NCI-H524 treated with DMSO at 0.1 percent for 48 hours (cell line): ENCODE results near the gene IFNAR1.

Source experiments
- DNase-seq: peaks from one replicate; lab custom pipeline; 2025; lab: John Stamatoyannopoulos, UW

Gene IFNAR1

DNA sequence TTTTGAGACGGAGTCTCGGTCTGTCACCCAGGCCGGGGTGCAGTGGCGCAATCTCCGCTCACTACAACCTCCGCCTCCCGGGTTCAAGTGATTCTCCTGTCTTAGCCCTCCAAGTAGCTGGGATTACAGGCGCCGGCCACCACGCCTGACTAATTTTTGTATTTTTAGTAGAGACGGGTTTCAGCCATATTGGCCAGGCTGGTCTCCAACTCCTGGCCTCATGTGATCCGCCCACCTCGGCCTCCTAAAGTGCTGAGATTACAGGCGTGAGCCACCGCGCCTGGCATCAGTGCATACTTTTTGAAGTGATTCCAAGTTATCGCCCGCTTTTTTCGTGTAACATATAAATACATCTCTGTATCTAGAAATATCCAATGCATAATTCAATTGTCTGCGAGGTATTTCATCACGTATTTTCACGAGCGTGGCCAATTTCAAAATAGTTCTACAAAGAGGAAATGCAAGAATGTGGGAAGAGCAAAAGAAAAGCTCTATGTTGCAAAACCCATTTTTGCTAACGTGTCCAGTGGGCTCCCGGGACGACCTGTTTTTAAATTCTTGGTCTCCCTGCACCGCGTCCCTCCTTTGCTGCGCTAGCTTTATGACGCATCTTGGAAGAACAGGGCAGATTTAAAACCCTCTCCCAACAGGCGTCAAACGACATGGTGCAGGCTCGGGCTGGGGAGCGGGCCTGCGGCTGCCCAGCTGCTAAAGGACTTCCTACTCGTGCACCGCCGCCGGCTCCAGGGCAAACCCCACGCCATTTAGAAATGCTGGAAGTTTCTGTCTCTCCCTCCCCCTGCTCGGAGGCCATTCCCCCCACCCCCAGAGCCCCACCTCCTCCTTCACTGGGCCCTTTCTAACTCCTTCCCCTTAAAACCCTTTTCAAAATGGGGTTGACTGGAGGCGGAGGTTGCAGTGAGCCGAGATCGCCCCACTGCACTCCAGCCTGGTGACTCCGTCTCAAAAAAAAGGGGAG is 77.5 kb downstream of the IFNAR1 start:
- DNase-seq: no peak

- no peak for DNase-seq
Measured at GRCh38 chr21:33403128-33403785, 78.5 kb downstream of the IFNAR1 start, which contains the start of gene IFNGR2. TSS of gene IFNGR2 (plus strand) at chr21:33403413. CDS start at chr21:33403544, 131 bp downstream.

DNA sequence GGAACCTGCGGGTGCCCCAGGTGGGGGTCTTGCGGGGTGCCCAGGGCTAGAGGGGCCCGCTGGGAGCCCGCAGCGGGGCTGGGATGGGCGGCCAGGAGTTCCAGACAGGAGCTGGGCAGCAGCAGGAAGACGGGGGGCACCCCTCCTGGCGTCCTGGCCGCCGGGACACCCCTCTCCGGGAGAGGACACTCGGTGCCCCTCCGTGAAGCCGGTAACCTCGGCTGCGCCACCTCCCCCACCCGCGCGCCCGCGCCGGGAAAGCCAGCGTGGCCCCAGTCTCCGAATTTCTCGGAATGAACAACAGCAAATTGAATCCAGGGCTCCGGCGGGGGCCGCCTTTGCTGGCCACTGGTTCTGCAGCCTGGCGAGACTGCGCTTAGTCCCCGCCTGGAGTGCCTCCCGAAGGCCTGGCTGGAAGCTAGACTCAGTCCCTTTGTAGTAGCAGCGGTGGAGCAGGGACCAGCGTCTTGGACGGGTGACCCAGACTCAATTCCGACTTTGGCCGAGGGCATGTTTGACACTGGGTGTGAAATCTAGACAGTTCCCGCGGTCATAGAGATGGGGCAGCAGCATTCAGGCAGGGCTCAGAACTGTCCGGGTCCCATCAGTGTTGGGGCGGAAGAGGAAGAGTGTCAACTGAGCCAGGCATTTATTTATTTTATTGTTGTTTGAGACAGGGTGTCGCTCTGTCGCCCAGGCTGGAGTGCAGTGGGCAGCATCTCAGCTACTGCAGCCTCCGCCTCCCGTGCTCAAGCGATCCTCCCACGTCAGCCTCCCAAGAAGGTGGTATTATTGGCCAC is 79.2 kb downstream of the IFNAR1 start:
- DNase-seq: no peak

GRCh38 chr21:33406493-33406892 is 81.7 kb downstream of the IFNAR1 start:
- no peak for DNase-seq
